HUES48 (cell line): Measurements from ENCODE around the gene SFXN5.

Experiments
- H3K27ac ChIP-seq: one replicate; pipeline ENCODE4 v1.7.0; 2013; ENCODE audit warnings: low read depth, low read length, inconsistent platforms
- H3K27me3 ChIP-seq: 2 replicates; pipeline ENCODE4 v1.6.1; 2013; ENCODE audit warnings: mild to moderate bottlenecking, low read length; ENCODE audit not compliant: control insufficient read depth, insufficient read depth
- H3K36me3 ChIP-seq: 2 replicates; pipeline ENCODE4 v1.6.1; 2013; ENCODE audit warnings: low read length; ENCODE audit not compliant: control insufficient read depth, insufficient read depth
- H3K4me1 ChIP-seq: 2 replicates; pipeline ENCODE4 v1.6.1; 2013; ENCODE audit warnings: mild to moderate bottlenecking, low read length; ENCODE audit not compliant: control insufficient read depth, insufficient read depth
- H3K4me3 ChIP-seq: 2 replicates; pipeline ENCODE4 v1.5.1; 2013; ENCODE audit warnings: mild to moderate bottlenecking, low read depth, low read length
- H3K9ac ChIP-seq: 2 replicates; pipeline ENCODE4 v1.6.1; 2013; ENCODE audit warnings: mild to moderate bottlenecking, low read depth, low read length, moderate library complexity
- H3K9me3 ChIP-seq: 2 replicates; pipeline ENCODE4 v1.6.1; 2013; ENCODE audit warnings: low read length; ENCODE audit not compliant: control insufficient read depth, insufficient read depth

SFXN5 gene

DNA sequence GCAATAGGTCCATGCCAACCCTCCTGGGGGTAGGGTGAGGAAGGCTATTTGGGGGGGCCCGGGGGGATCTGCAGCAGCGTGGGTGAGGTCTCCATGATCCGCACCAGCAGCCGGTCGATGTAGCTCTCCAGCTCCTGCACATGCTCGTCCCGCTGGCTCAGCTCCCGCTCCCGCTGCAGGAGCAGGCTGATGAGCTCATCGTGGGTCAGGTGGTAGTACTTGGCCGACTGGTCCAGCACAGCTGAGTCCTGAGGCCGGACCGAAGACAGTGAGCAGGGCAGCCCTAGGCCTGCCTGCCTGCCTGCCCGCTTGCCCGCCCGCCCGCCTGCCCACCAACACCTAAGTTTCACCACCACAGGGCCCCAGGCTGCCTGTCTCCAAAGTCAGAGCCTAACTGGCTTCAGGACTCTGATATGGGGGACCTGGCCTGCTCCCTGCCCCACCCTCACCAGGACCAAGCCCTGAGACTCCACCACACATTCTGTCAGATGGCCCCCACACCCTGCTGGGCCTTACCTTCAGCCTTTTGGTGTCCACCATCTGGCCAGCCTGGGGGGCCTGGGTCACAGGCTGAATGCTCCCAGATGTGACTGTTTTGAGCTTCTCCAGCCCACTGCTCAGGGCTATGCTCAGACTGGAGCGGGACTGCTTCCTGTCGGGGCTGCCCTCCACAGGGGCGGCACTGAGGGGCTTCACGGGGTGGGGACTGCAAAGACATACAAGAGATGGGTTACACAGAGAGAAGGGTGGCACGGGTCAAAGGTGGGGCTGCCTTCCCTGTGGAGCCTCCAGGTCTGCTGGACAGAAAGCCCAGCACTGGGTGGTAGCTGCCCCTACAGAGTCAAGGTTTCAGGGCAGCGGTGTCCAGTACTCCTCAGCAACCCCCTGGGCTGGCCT lies 4.2 kb upstream of the SFXN5 start:
- no peaks in the 10 kb centered on the region for H3K36me3 ChIP-seq
- no peak overlapping the region for H3K27ac ChIP-seq
- no peak overlapping the region for H3K4me3 ChIP-seq
- no peaks in the 10 kb centered on the region for H3K9me3 ChIP-seq
- H3K4me1 ChIP-seq: no peaks in the 10 kb centered on the region
- H3K27me3 ChIP-seq: no peaks in the 10 kb centered on the region
- H3K9ac ChIP-seq: no peak overlapping the region

DNA sequence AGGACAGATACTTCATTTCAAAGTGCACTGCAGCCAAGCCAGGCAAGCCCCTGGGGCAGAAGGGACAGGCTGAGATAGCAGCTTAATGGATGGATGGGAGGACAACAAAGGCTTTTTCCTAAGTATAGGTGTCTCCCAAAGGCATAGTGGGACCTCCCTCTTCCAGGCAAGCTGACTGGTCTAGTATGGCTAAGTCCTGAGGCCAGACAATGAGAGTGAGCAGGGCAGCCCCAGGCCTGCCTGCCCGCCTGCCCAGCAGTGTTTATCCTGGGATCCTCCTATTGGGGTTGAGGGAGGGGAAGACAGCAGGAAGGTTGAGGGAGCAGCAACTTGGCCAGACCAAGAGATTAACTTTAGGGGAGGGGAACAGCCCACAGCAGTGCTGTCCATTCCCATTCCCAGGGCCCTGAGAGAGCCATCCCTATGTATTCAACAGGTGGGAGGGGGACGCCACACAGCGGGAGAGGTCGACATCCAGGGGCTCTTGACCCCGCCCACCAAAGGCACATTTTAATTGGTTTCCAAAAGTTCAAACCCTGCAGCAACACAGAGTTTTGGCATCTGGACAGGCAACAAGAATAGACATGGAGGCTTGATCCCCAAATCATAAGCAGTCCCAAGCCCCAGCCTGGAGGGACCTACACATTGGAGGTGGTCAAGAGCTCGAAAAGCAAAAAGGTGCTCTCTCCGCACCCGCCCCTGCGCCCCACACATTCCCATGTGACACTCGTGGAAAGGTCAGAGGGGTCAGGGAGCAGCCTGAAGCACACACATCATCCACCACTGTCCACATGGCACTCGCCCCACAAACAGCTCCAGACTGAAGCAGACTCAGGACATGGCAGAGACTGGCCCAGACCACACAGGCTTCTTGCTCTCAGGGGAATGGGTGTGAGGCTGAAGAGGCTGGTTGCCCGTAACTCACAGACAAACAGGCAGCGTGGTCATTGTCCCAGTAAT lies 2.9 kb upstream of the SFXN5 start:
- H3K4me1 ChIP-seq: peaks cover 7% of the 10 kb centered on the region
- no peak overlapping the region for H3K27ac ChIP-seq
- no peak overlapping the region for H3K4me3 ChIP-seq
- no peaks in the 10 kb centered on the region for H3K9me3 ChIP-seq
- no peaks in the 10 kb centered on the region for H3K27me3 ChIP-seq
- no peak overlapping the region for H3K9ac ChIP-seq
- no peaks in the 10 kb centered on the region for H3K36me3 ChIP-seq

DNA sequence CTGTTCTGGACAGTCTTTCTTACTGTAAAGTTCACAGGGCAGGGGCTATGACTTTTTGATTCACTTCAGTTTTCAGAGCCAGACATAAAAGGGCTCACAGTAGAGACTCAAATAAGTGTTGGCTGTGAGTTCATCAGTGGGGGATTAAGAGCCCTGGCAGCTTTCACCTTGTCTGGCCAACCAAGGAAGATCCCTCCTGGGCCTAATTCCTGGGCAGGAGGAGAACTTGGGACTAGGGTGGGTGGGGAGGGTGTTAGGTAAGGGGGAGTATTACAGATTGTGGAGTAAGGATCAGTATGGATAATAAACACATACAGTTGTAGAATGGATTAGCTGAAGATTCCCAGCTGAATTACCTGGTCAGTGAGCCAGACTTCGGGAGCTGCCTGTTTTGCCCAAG lies 904 bp upstream of the SFXN5 start:
- Histone ChIP-seq H3K9ac (no peak overlapping the region), H3K4me3 (peak overlapping the region; percentile 84), H3K27me3 (no peaks in the 10 kb centered on the region), H3K9me3 (no peaks in the 10 kb centered on the region), H3K4me1 (peaks cover 11% of the 10 kb centered on the region), H3K36me3 (0 out of 2 replicates have a peak, but pooled peaks cover 5% of the 10 kb centered on the region), H3K27ac (no peak overlapping the region)

DNA sequence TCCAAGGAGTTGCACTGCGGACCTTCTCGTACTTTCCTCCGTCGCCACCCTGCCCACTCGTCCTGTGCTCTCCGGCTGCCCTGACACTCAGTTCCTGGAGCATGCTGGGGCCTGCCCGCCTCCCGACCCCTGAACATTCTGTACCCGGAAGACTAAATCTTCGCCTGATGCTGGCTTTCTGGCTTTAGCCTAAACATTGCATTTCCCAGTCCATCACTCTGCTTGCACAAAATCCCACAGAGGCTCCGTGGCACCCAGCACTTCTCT lies 550 bp upstream of the SFXN5 start:
- Histone ChIP-seq H3K9me3 (no peaks in the 10 kb centered on the region), H3K27ac (no peak overlapping the region), H3K9ac (peak overlapping the region; percentile 87; the same call in 1 of the 2 replicates), H3K4me1 (peaks cover 11% of the 10 kb centered on the region), H3K4me3 (peak overlapping the region; percentile 84), H3K27me3 (no peaks in the 10 kb centered on the region), H3K36me3 (0 out of 2 replicates have a peak, but pooled peaks cover 5% of the 10 kb centered on the region)

DNA sequence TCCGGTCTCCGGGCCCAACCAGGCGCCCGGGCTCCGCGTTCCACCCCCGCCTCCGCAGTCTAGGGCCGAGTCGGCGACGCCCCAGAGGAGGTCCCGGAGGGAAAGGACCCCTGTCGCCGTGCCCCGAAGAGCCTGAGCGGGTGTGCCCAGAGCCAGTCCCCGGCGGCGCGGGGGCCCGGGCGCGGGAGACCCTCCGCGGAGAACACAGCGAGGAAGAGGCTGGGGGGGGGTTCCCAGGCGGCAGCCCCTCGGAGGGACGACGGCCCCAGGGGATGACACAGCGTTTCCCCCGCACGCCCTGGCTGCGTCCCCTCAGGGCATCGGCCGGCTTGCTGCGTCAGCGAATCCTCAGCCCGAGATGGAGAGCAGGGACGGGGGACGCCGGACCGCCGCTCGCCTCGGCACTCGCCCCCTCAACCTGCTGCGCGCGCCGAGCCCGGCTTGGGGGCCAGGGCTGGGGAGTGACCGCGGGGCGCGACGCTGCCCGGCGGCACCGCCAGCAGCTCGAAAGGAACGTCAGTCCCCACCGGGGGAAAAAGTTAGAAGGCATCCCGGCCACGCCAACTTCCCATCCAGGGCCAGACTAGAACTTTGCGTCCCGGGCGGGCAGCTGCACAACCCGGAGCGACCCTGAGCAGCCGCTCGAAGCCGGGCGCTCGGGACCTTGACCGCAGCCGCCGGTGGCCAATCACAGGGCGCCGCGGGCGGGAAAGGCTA lies 711 bp downstream of the SFXN5 start:
- peak overlapping the region; percentile 84 for H3K4me3 ChIP-seq
- peak overlapping the region; percentile 85 for H3K27ac ChIP-seq
- 0 out of 2 replicates have a peak, but pooled peaks cover 5% of the 10 kb centered on the region for H3K36me3 ChIP-seq
- H3K9ac ChIP-seq: peak overlapping the region; percentile 87
- no peaks in the 10 kb centered on the region for H3K9me3 ChIP-seq
- H3K27me3 ChIP-seq: no peaks in the 10 kb centered on the region
- H3K4me1 ChIP-seq: peaks cover 11% of the 10 kb centered on the region

DNA sequence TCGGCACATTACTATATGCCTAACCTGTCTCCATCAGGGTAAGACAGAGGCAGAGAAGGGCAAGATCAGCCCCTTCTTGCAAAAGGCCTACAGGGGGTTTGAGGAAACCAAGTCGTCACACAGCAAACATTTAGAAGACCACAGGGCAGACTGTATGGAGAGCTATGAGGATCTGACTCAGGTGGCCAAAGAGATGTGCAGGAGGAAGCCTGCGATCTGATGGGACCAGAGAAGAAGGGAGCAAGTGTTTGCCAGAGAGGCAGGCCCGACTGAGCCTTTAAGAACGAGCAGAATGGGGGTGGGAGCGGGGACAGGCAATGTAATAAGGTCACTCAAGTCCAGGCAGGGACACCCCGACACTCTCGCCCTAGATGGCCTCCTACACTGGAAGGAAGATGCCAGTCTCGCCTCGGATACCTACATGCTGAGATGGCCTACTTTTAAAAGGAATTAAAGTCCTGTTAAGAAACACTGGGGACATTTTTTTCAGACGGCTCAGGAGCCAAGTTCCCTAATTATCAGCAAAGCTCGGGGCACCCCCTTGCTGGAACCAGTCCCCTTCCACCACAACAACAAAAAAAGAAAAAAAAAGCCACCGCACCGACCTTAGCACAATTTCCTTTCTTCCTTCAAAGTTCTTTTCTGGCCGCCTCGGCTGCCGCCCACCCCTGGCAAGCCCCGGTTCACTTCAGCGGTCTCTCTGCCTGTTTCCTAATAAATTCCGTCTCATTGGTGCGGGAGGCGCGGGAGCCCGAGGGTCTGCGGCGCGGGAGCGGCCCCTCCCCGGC lies 1.5 kb downstream of the SFXN5 start:
- H3K27me3 ChIP-seq: no peaks in the 10 kb centered on the region
- H3K4me1 ChIP-seq: peaks cover 11% of the 10 kb centered on the region
- H3K36me3 ChIP-seq: 0 out of 2 replicates have a peak, but pooled peaks cover 5% of the 10 kb centered on the region
- peak overlapping the region; percentile 85 for H3K27ac ChIP-seq
- H3K9me3 ChIP-seq: no peaks in the 10 kb centered on the region
- H3K9ac ChIP-seq: peak overlapping the region; percentile 87
- peak overlapping the region; percentile 84 for H3K4me3 ChIP-seq

DNA sequence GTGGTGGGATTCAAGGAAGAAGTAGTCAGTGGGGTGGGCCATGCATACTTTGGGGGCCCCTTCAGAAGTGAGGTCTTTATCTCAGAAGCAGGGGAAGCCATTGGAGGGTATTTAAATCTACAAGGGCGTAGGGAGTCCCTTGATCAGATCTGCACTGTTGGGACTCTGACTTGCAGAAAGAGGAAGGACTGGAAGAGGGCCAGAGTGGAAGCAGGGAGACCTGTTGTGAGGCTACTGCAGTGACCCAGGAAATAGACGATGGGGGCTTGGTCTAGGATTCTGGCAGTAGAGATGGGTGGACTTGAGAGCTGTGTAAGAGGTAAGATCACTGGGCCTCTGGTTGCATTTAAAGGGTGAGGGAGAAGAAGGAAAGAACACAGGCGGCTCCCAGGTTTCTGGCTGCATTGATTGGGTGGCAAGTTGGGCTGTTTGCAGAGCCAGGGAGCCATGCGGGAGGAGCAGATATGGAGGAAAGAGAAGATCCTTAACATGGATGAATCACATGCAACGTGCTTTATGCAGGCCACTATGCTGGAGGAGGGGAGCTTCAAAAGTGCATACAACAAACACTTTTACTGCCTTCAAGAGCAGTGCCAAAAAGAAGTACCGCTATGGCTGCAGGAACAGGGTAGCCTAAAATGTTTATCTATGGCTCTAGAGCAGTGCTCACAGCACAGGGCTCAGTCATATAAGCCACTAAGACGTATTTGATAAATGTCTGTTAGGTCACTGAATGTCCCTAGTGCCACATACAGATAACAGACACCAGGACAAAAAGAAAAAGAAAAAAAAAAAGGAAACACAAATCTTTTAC lies 2.3 kb downstream of the SFXN5 start:
- H3K27ac ChIP-seq: no peak overlapping the region
- peak overlapping the region; percentile 84 for H3K4me3 ChIP-seq

DNA sequence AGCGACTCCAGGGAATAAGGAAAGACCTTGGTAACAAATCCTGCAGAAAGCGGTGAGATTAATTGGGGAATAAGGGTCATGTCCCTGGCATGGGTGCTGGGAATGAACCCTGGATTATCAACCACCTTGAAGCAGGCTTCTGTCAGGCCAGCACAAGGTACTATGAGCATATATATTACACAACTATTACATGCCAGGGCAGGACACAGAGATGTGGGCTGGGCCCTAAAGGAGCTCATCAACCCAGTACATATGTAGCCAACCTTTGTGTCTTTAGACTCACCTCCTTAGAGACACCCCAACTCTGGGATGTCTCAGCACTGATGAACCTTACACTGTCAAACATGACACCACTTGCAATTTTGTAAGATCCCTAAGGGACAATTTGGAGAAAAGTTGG lies 3.4 kb downstream of the SFXN5 start:
- H3K9ac ChIP-seq: no peak overlapping the region
- H3K27ac ChIP-seq: no peak overlapping the region
- no peaks in the 10 kb centered on the region for H3K9me3 ChIP-seq
- H3K36me3 ChIP-seq: 0 out of 2 replicates have a peak, but pooled peaks cover 5% of the 10 kb centered on the region
- peaks cover 27% of the 10 kb centered on the region for H3K4me1 ChIP-seq
- no peak overlapping the region for H3K4me3 ChIP-seq
- no peaks in the 10 kb centered on the region for H3K27me3 ChIP-seq

More for the DNA sequence above, 2.3 kb downstream of the SFXN5 start:
- H3K9ac ChIP-seq: no peak overlapping the region
- no peaks in the 10 kb centered on the region for H3K9me3 ChIP-seq
- no peaks in the 10 kb centered on the region for H3K27me3 ChIP-seq
- peaks cover 16% of the 10 kb centered on the region for H3K4me1 ChIP-seq
- 0 out of 2 replicates have a peak, but pooled peaks cover 5% of the 10 kb centered on the region for H3K36me3 ChIP-seq

DNA sequence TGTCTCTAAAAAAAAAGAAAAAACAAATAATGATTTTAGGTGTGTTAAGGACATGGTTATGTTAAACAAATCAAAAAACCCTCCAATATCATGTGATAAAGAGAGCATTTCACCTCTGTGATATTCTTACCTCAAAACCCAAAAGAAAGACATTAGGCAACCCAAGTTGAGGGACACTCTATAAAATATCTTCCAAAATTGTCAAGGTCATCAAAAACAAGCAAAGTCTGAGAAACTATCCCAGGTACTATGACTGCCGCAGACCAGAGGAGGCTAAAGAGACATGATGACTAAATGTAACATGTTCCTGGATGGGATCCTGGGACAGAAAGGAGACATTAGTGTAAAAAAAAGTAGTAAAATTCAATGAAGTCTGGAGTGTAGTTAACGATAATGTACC lies 4.5 kb downstream of the SFXN5 start:
- H3K9me3 ChIP-seq: no peaks in the 10 kb centered on the region
- 0 out of 2 replicates have a peak, but pooled peaks cover 5% of the 10 kb centered on the region for H3K36me3 ChIP-seq
- no peak overlapping the region for H3K27ac ChIP-seq
- no peak overlapping the region for H3K4me3 ChIP-seq
- H3K4me1 ChIP-seq: peaks cover 30% of the 10 kb centered on the region
- no peaks in the 10 kb centered on the region for H3K27me3 ChIP-seq
- H3K9ac ChIP-seq: no peak overlapping the region
